CD14-positive monocyte (primary cell): ENCODE measurements around the gene ATG7. TPM values are rescaled to one million over a fixed set of nuclear protein-coding genes. Genes with fewer than 3 reads are reported as not detected.

Experiments
- DNase-seq, 3 donors: peaks; one replicate each; pipeline ENCODE4 v3.0.0-alpha.2; 2011 to 2022
- H2AFZ ChIP-seq: 2 replicates; pipeline ENCODE4 v1.6.0; 2012; ENCODE audit warnings: mild to moderate bottlenecking, low read depth, low read length, inconsistent platforms; ENCODE audit not compliant: insufficient read depth, poor library complexity, severe bottlenecking
- H3K27ac ChIP-seq, 2 donors: 1 replicate in 1 of 2; 2 replicates in 1 of 2; pipeline ENCODE4 v1.5.1; 2012 to 2013; ENCODE audit warnings: low read length in 2 of 2, control low read depth in 1 of 2, inconsistent platforms in 1 of 2, low read depth in 1 of 2, mild to moderate bottlenecking in 1 of 2
- H3K27me3 ChIP-seq, 2 donors: one replicate each; pipeline versions ENCODE4 v1.6.0 to v1.6.1; 2011 to 2013; ENCODE audit warnings: low read length in 2 of 2; ENCODE audit not compliant: control insufficient read depth in 2 of 2, insufficient read depth in 2 of 2
- H3K36me3 ChIP-seq, 2 donors: replicated peaks in 1 of 2; 1 replicate in 1 of 2; 2 replicates in 1 of 2; pipeline versions ENCODE4 v1.5.1 to v1.6.1; 2012 to 2013; ENCODE audit warnings: low read length in 2 of 2, control low read depth in 1 of 2, inconsistent platforms in 1 of 2, mild to moderate bottlenecking in 1 of 2; ENCODE audit not compliant: insufficient read depth in 2 of 2, control insufficient read depth in 1 of 2
- H3K4me1 ChIP-seq, 2 donors: 1 replicate in 1 of 2; 2 replicates in 1 of 2; pipeline versions ENCODE4 v1.5.1 to v1.6.1; 2012 to 2013; ENCODE audit warnings: low read length in 2 of 2, control low read depth in 1 of 2, inconsistent platforms in 1 of 2, mild to moderate bottlenecking in 1 of 2, moderate library complexity in 1 of 2; ENCODE audit not compliant: insufficient read depth in 2 of 2, control insufficient read depth in 1 of 2
- H3K4me2 ChIP-seq: replicated peaks from 2 replicates; pipeline ENCODE3; 2012; ENCODE audit warnings: low read length, moderate library complexity, mild to moderate bottlenecking; ENCODE audit not compliant: poor library complexity, severe bottlenecking; ENCODE audit errors: extremely low read depth
- H3K4me3 ChIP-seq, 3 experiments: fragments of 200-600 bp in 1 of 3; sonication (generic) in 1 of 3; replicated peaks in 1 of 3; 1 replicate in 2 of 3; 2 replicates in 1 of 3; pipeline ENCODE4 v1.5.1; 2011 to 2013; ENCODE audit warnings: low read length in 3 of 3, mild to moderate bottlenecking in 3 of 3, control low read depth in 2 of 3, low read depth in 2 of 3, inconsistent platforms in 1 of 3, moderate library complexity in 1 of 3
- H3K79me2 ChIP-seq: 2 replicates; pipeline ENCODE4 v1.6.0; 2012; ENCODE audit warnings: mild to moderate bottlenecking, control low read depth, inconsistent platforms, low read length, moderate library complexity; ENCODE audit not compliant: insufficient read depth
- H3K9ac ChIP-seq: 2 replicates; pipeline ENCODE4 v1.6.0; 2017; ENCODE audit warnings: low read length, mild to moderate bottlenecking; ENCODE audit not compliant: insufficient read depth, poor library complexity, severe bottlenecking
- H3K9me3 ChIP-seq, 2 donors: replicated peaks in 1 of 2; 1 replicate in 1 of 2; 2 replicates in 1 of 2; pipeline versions ENCODE4 v1.5.1 to v1.6.1; 2012 to 2013; ENCODE audit warnings: low read length in 2 of 2, control low read depth in 1 of 2; ENCODE audit not compliant: control insufficient read depth in 1 of 2, insufficient read depth in 1 of 2
- H4K20me1 ChIP-seq: 2 replicates; pipeline ENCODE4 v1.6.0; 2012; ENCODE audit warnings: mild to moderate bottlenecking, low read length, control low read depth, moderate library complexity; ENCODE audit not compliant: insufficient read depth
- H3K27ac Mint-ChIP-seq, 7 donors: one replicate each; pipeline ENCODE4 v1.8.0; 2020; ENCODE audit warnings: mild to moderate bottlenecking in 7 of 7, mixed read lengths in 7 of 7, moderate library complexity in 6 of 7, inconsistent platforms in 2 of 7
- H3K27me3 Mint-ChIP-seq, 3 donors: one replicate each; pipeline ENCODE4 v1.8.0; 2021 to 2022; ENCODE audit warnings: low read depth in 3 of 3, mild to moderate bottlenecking in 3 of 3, mixed read lengths in 3 of 3, moderate library complexity in 3 of 3, inconsistent platforms in 1 of 3
- H3K36me3 Mint-ChIP-seq, 2 donors: one replicate each; pipeline ENCODE4 v1.8.0; 2020; ENCODE audit warnings: mixed read lengths in 2 of 2, inconsistent platforms in 1 of 2, mild to moderate bottlenecking in 1 of 2
- H3K4me1 Mint-ChIP-seq: one replicate; pipeline ENCODE4 v1.8.0; 2020; ENCODE audit warnings: mild to moderate bottlenecking, mixed read lengths
- H3K4me3 Mint-ChIP-seq, 2 donors: one replicate each; pipeline ENCODE4 v1.8.0; 2020; ENCODE audit warnings: mild to moderate bottlenecking in 2 of 2, mixed read lengths in 2 of 2, moderate library complexity in 1 of 2
- H3K9me3 Mint-ChIP-seq, 7 donors: one replicate each; pipeline ENCODE4 v1.8.0; 2020 to 2022; ENCODE audit warnings: mixed read lengths in 7 of 7, mild to moderate bottlenecking in 6 of 7, moderate library complexity in 6 of 7, inconsistent platforms in 2 of 7
- CTCF ChIP-seq: fragments of 200-600 bp; IDR thresholded peaks from one replicate; pipeline ENCODE4 v1.8.0; 2022; ENCODE audit warnings: antibody characterized with exemption, mild to moderate bottlenecking
- WGBS: methylation state at CpG from one replicate; pipeline ENCODE4 v1.1.5; 2013; ENCODE audit warnings: missing lambda C conversion rate; ENCODE audit not compliant: insufficient coverage; 5-methylcytosine and 5-hydroxymethylcytosine counted together
- intact Hi-C, 2 donors: fragments of 100-400 bp; cut with micrococcal nuclease; formaldehyde crosslinking; loops; one replicate each; pipeline versions ENCODE4 v1.15.0 to v1.15.1; 2023
- polyA plus RNA-seq, 3 donors: library from polyadenylated mRNA; depleted of rRNA in 1 of 3; unstranded in 2 of 3; stranded (reverse) in 1 of 3; fragments of 300-500 nt in 2 of 3; fragments of >200 nt in 1 of 3; fragmentation: Illumina TruSeq in 2 of 3; gene quantifications; 1 replicate in 2 of 3; 2 replicates in 1 of 3; pipeline ENCODE4 v1.2.3, GENCODE V29; 2012 to 2021

ATG7 gene
- polyA plus RNA-seq, 3 donors, result 57.4 to 101 (median 89.7) TPM

GRCh38 chr3:11562277-11562881 is 290.2 kb downstream of the ATG7 start:
- Mint-ChIP-seq H3K4me1 (peaks cover 1% of the 10 kb centered on the region), H3K36me3 (peaks cover 50 to 83% of the 10 kb centered on the region in 2 donors), H3K27me3 (no peaks in the 10 kb centered on the region), H3K27ac (peak overlapping the region in 5 of 7 donors; percentile 35 to 76 (median 62)), H3K9me3 (no peaks in the 10 kb centered on the region), H3K4me3 (no peak overlapping the region)
- no peak for DNase-seq
- Histone ChIP-seq H3K4me3 (no peak overlapping the region), H3K27ac (no peak overlapping the region), H3K9ac (no peak overlapping the region), H3K9me3 (no peaks in the 10 kb centered on the region), H3K36me3 (peaks cover 40 to 89% of the 10 kb centered on the region in 2 donors), H3K79me2 (peaks cover 9% of the 10 kb centered on the region), H2AFZ (no peak overlapping the region), H3K27me3 (no peaks in the 10 kb centered on the region), H3K4me2 (no peak overlapping the region), H3K4me1 (no peaks in the 10 kb centered on the region), H4K20me1 (peaks cover 87% of the 10 kb centered on the region)
- intact Hi-C loops, result no loop called here
- TF ChIP-seq CTCF, result no peak
- 87% methylated on average over 17 of the region's 17 CpGs for WGBS

DNA sequence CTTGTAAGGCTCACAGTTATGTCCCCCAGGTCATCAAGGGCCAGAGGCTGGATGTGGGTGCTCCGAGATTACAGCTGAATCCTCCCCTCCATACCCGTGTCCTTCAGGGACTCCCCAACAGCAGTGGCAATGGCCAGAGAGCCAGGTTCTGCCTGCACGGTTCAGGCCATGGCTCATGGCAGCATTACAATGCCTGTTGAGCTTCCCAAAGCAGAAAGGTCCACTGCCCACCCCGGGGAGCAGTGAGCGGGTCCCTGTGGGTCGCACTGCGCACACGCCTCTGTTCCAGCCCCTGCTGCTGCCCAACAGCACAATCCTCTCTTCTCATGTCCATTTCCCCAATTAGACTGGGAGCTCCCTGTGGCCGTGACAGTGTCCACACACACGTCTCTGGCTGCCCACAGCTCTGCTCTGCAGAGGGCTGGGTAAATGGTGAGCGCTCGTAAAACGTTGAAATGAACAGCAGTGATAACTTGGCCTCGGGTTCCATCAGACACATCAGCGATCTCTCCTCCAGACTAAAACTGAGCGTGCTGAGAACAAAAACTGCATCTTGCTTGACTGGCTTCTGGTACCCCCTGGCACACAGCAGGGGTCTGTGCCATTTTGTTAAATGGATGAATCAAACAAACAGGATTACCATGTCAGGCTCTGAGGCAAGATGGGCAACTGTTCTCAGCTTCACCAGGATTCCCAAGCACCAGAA is 291.1 kb downstream of the ATG7 start:
- Histone ChIP-seq H3K4me2 (no peak overlapping the region), H3K9me3 (no peaks in the 10 kb centered on the region), H3K36me3 (peaks cover 32 to 84% of the 10 kb centered on the region in 2 donors), H2AFZ (no peak overlapping the region), H3K79me2 (peaks cover 18% of the 10 kb centered on the region), H3K9ac (no peak overlapping the region), H3K27ac (no peak overlapping the region), H4K20me1 (peaks cover 87% of the 10 kb centered on the region), H3K4me3 (no peak overlapping the region), H3K27me3 (no peaks in the 10 kb centered on the region), H3K4me1 (no peaks in the 10 kb centered on the region)
- TF ChIP-seq CTCF, result no peak
- Mint-ChIP-seq H3K4me3 (no peak overlapping the region), H3K9me3 (no peaks in the 10 kb centered on the region), H3K4me1 (peaks cover 1% of the 10 kb centered on the region), H3K27ac (peak overlapping the region in 6 of 7 donors; percentile 3 to 75 (median 54)), H3K36me3 (peaks cover 51 to 83% of the 10 kb centered on the region in 2 donors), H3K27me3 (no peaks in the 10 kb centered on the region)
- 96% methylated on average over 16 of the region's 16 CpGs for WGBS
- no peak for DNase-seq
- intact Hi-C loops, result no loop called here
